HepG2 (cell line): ENCODE results near the gene CFAP70. TPM values are rescaled to one million over a fixed set of nuclear protein-coding genes. Genes with fewer than 3 reads are reported as not detected.
A peak's percentile ranks its signal among the peaks of the same experiment; 100 is the strongest.

Experiments
- ATAC-seq: fragments of 200-7000 bp; cut with Tn5 transposase; 3 replicates; pipeline ENCODE4 v1.9.1; 2020; ENCODE audit warnings: mild to moderate bottlenecking, moderate library complexity
- BruUV-seq: library from RNA; stranded (reverse); fragments of 400-500 nt; replicated peaks from 2 replicates; lab custom pipeline; 2021; lab: Mats Ljungman, UMichigan
- CTCF ChIA-PET: fragments of 300-600 bp; formaldehyde crosslinking; extraction: SDS; loops from one replicate; lab custom pipeline; 2021; ENCODE audit warnings: low total read pairs, inconsistent platforms, low intra/inter-chr PET ratio; lab: Yijun Ruan, JAX
- POLR2A ChIA-PET: fragments of 350-600 bp; sonication (Branson Sonifier 250); formaldehyde crosslinking; loops from one replicate; lab custom pipeline; 2020; ENCODE audit warnings: antibody characterized with exemption, inconsistent platforms; lab: Yijun Ruan, JAX
- DNase-seq: peaks from one replicate; pipeline ENCODE4 v3.0.0-alpha.2; 2015; ENCODE audit warnings: low spot score
- FAIRE-seq: peaks from 3 replicates; lab custom pipeline; 2011; peaks lifted over from hg19 to GRCh38; lab: Jason Lieb, UNC
- H2AFZ ChIP-seq: one replicate; pipeline ENCODE4 v1.6.1; 2011; ENCODE audit warnings: low read length, inconsistent platforms
- H3K27ac ChIP-seq: fragments of 300-600 bp; 3 replicates; pipeline ENCODE4 v1.8.0; 2011; ENCODE audit warnings: mixed run types, mild to moderate bottlenecking, mixed read lengths, low read length, inconsistent platforms; ENCODE audit not compliant: insufficient read depth; ENCODE audit errors: extremely low read length
- H3K27me3 ChIP-seq, 2 experiments: fragments of 200-600 bp in 1 of 2; 2 replicates in 1 of 2; 3 replicates in 1 of 2; pipeline versions ENCODE4 v1.6.0 to v1.8.0; 2011; ENCODE audit warnings: low read length in 2 of 2, mild to moderate bottlenecking in 2 of 2, moderate library complexity in 2 of 2, inconsistent platforms in 1 of 2; ENCODE audit not compliant: insufficient read depth in 2 of 2, control insufficient read depth in 1 of 2
- H3K36me3 ChIP-seq, 2 experiments: fragments of 200-600 bp in 1 of 2; replicated peaks in 1 of 2; 2 replicates in 1 of 2; 3 replicates in 1 of 2; pipeline versions ENCODE4 v1.5.1 to v1.8.0; 2011; ENCODE audit warnings: low read length in 2 of 2, inconsistent platforms in 1 of 2; ENCODE audit not compliant: insufficient read depth in 2 of 2, control insufficient read depth in 1 of 2
- H3K4me1 ChIP-seq: 2 replicates; pipeline ENCODE4 v1.5.1; 2012; ENCODE audit warnings: low read length, inconsistent platforms; ENCODE audit not compliant: insufficient read depth
- H3K4me2 ChIP-seq: 2 replicates; pipeline ENCODE4 v1.6.0; 2011; ENCODE audit warnings: low read depth, low read length, inconsistent platforms
- H3K4me3 ChIP-seq, 3 experiments: fragments of 200-600 bp in 1 of 3; sonication (generic), shearing (Covaris generic) in 1 of 3; replicated peaks in 1 of 3; 2 replicates each; pipeline ENCODE4 v1.5.1; 2011 to 2016; ENCODE audit warnings: low read length in 3 of 3, inconsistent platforms in 2 of 3, low read depth in 2 of 3, mild to moderate bottlenecking in 2 of 3, control low read depth in 1 of 3, mixed read lengths in 1 of 3; ENCODE audit not compliant: insufficient read depth in 1 of 3
- H3K79me2 ChIP-seq: one replicate; pipeline ENCODE4 v1.6.1; 2011; ENCODE audit warnings: low read length, inconsistent platforms; ENCODE audit not compliant: insufficient read depth
- H3K9ac ChIP-seq: 2 replicates; pipeline ENCODE4 v1.6.0; 2011; ENCODE audit warnings: mild to moderate bottlenecking, low read depth, low read length, inconsistent platforms; ENCODE audit not compliant: insufficient read depth
- H3K9me3 ChIP-seq: 2 replicates; pipeline ENCODE4 v1.5.1; 2012; ENCODE audit warnings: mild to moderate bottlenecking, low read length
- H4K20me1 ChIP-seq: 2 replicates; pipeline ENCODE4 v1.6.0; 2011; ENCODE audit warnings: inconsistent platforms, mild to moderate bottlenecking, low read length, moderate library complexity; ENCODE audit not compliant: insufficient read depth
- ATF1 ChIP-seq: IDR thresholded peaks from 2 replicates; pipeline ENCODE4 v1.6.1; 2016; ENCODE audit warnings: mild to moderate bottlenecking, control low read depth
- CC2D1A ChIP-seq: sonication (generic); formaldehyde crosslinking; IDR thresholded peaks from 2 replicates; pipeline ENCODE4 v1.8.1; 2023; ENCODE audit warnings: mild to moderate bottlenecking, missing genetic modification reagents
- FOXK1 ChIP-seq: sonication (generic); formaldehyde crosslinking; IDR thresholded peaks from 2 replicates; pipeline ENCODE4 v1.4.0; 2020; ENCODE audit warnings: low read depth, missing genetic modification reagents, borderline replicate concordance
- GATA4 ChIP-seq: sonication (generic); IDR thresholded peaks from 2 replicates; pipeline ENCODE4 v1.6.1; 2016; ENCODE audit warnings: antibody characterized with exemption, low read depth, borderline replicate concordance
- HBP1 ChIP-seq: IDR thresholded peaks from 2 replicates; pipeline ENCODE4 v1.6.1; 2016; ENCODE audit warnings: low read depth, control low read depth
- HNF4A ChIP-seq: sonication (generic); formaldehyde crosslinking; IDR thresholded peaks from 2 replicates; pipeline ENCODE4 v1.4.0; 2020; ENCODE audit warnings: missing genetic modification reagents
- HOXA9 ChIP-seq: sonication (generic); formaldehyde crosslinking; IDR thresholded peaks from 2 replicates; pipeline ENCODE4 v1.8.1; 2022; ENCODE audit warnings: missing genetic modification reagents, mild to moderate bottlenecking, moderate library complexity, borderline replicate concordance
- IKZF5 ChIP-seq: IDR thresholded peaks from 2 replicates; pipeline ENCODE4 v1.6.1; 2018; ENCODE audit warnings: missing genetic modification reagents, mild to moderate bottlenecking, missing compliant biosample characterization
- MED13 ChIP-seq: sonication (generic); formaldehyde crosslinking; IDR thresholded peaks from 2 replicates; pipeline ENCODE4 v1.5.0; 2020; ENCODE audit warnings: missing genetic modification reagents
- NAIF1 ChIP-seq: sonication (generic); formaldehyde crosslinking; IDR thresholded peaks from 2 replicates; pipeline ENCODE4 v1.5.0; 2020; ENCODE audit warnings: mild to moderate bottlenecking, missing genetic modification reagents, borderline replicate concordance
- NFKB2 ChIP-seq: sonication (generic); formaldehyde crosslinking; IDR thresholded peaks from 2 replicates; pipeline ENCODE4 v1.4.0; 2020; ENCODE audit warnings: missing genetic modification reagents, borderline replicate concordance
- PHB2 ChIP-seq: fragments of 450-650 bp; IDR thresholded peaks from 2 replicates; pipeline ENCODE4 v1.6.1; 2018; ENCODE audit not compliant: partially characterized antibody
- ZNF251 ChIP-seq: sonication (generic); formaldehyde crosslinking; IDR thresholded peaks from 2 replicates; pipeline ENCODE4 v1.9.0; 2021; ENCODE audit warnings: mild to moderate bottlenecking, missing genetic modification reagents
- ZNF281 ChIP-seq: sonication (generic); formaldehyde crosslinking; IDR thresholded peaks from 2 replicates; pipeline ENCODE4 v1.4.0; 2020; ENCODE audit warnings: missing genetic modification reagents, borderline replicate concordance
- ZNF343 ChIP-seq: sonication (generic); formaldehyde crosslinking; IDR thresholded peaks from 2 replicates; pipeline ENCODE4 v1.4.0; 2020; ENCODE audit warnings: mild to moderate bottlenecking, missing genetic modification reagents
- WGBS: methylation state at CpG from one replicate; pipeline ENCODE4 v1.1.6; 2017; ENCODE audit warnings: low lambda C conversion rate; 5-methylcytosine and 5-hydroxymethylcytosine counted together
- in situ Hi-C: cut with HindIII; loops from 2 replicates; pipeline ENCODE4 v1.10.0; 2017; ENCODE audit warnings: low pct_unique_long_range_greater_than_20kb; ENCODE audit not compliant: extremely low pct_ligation_motif_present
- intact Hi-C: fragments of 100-400 bp; cut with micrococcal nuclease; formaldehyde crosslinking; loops from one replicate; pipeline ENCODE4 v1.10.0; 2022; ENCODE audit not compliant: unreplicated experiment
- polyA plus RNA-seq, 8 experiments: library from polyadenylated mRNA; depleted of rRNA in 3 of 8; stranded (reverse) in 7 of 8; unstranded in 1 of 8; fragments of >200 nt; fragmentation: Illumina TruSeq in 4 of 8; extraction: Trizol in 4 of 8; gene quantifications; 2 replicates each; pipeline versions ENCODE4 v1.2.1 to v1.2.3, GENCODE V29; 2011 to 2016; ENCODE audit warnings: low read depth in 4 of 8, missing spikeins in 1 of 8, mixed read lengths in 1 of 8; ENCODE audit not compliant: insufficient read depth in 1 of 8
- total RNA-seq, 5 experiments: library from RNA; depleted of rRNA; stranded (reverse); fragments of >200 nt; fragmentation: Illumina TruSeq; extraction: Trizol; gene quantifications; 2 replicates each; pipeline ENCODE4 v1.2.3, GENCODE V29; 2016; ENCODE audit warnings: low read depth in 1 of 5
- TF ChIP-seq, protein P1 (sequence below): sonication (generic); formaldehyde crosslinking; IDR thresholded peaks from 2 replicates; pipeline ENCODE4 v1.8.1; 2023; ENCODE audit warnings: mild to moderate bottlenecking, missing genetic modification reagents

The CFAP70 gene
- total and polyA plus RNA-seq, 2 of the 13 experiments (the other 11 are each of a cell fraction or from before 2014, with no cell fraction given) = 0.27 to 0.38 TPM

- no TSS peak for BruUV-seq
- Histone ChIP-seq H3K4me1 (peaks cover 50% of the 10 kb centered on the region), H4K20me1 (no peaks in the 10 kb centered on the region), H3K9me3 (no peaks in the 10 kb centered on the region), H3K36me3 (peaks cover 4 to 35% of the 10 kb centered on the region in 2 experiments), H3K27ac (peak within 1 kb of the TSS; percentile 94), H3K79me2 (peaks cover 48% of the 10 kb centered on the region), H3K9ac (peak within 1 kb of the TSS; percentile 81), H2AFZ (no peak within 1 kb of the TSS), H3K4me3 (peak within 1 kb of the TSS; percentile 64 to 97 (median 79)), H3K4me2 (peak within 1 kb of the TSS; percentile 79), H3K27me3 (no peaks in the 10 kb centered on the region; a peak in 1 of 5 replicates)
- FAIRE-seq (no peak), DNase-seq (peak; percentile 87), ATAC-seq (peak; percentile 90)
- CTCF ChIA-PET = no interaction called here
- in situ Hi-C loops (no loop called here), intact Hi-C loops (loop anchor here (2.0 kb wide), 1 partner anchor 78 kb away; the partner anchor contains the start of genes ECD and FAM149B1)
- WGBS = 2% methylated on average over 23 of the region's 78 CpGs
- POLR2A ChIA-PET = interaction anchor here (0.7 to 2.6 kb wide), 12 partner anchors 10 to 892 kb away, joined by 3 to 20 read pairs (median 4); partner anchors contain the start of genes ANXA7, CFAP70, DNAJB12 and ECD
- TF ChIP-seq MED13 (CRISPR knock-in tag) (no peak), ATF1 (CRISPR knock-in tag) (peak; percentile 84), NAIF1 (CRISPR knock-in tag) (peak; percentile 89), GATA4 (0 out of 2 replicates have a peak, but pooled peaks have one; percentile 26), HNF4A (peak; percentile 62), PHB2 (no peak), CC2D1A (CRISPR knock-in tag) (no peak), NFKB2 (peak; percentile 71; the same call in 1 of the 2 replicates), FOXK1 (CRISPR knock-in tag) (peak; percentile 74; the same call in 1 of the 2 replicates), HOXA9 (CRISPR knock-in tag) (peak; percentile 92; the same call in 1 of the 2 replicates), HBP1 (CRISPR knock-in tag) (no peak), IKZF5 (CRISPR knock-in tag) (peak; percentile 88), ZNF281 (no peak), ZNF343 (CRISPR knock-in tag) (peak; percentile 85), ZNF251 (CRISPR knock-in tag) (no peak)
- TF ChIP-seq, protein P1, sequence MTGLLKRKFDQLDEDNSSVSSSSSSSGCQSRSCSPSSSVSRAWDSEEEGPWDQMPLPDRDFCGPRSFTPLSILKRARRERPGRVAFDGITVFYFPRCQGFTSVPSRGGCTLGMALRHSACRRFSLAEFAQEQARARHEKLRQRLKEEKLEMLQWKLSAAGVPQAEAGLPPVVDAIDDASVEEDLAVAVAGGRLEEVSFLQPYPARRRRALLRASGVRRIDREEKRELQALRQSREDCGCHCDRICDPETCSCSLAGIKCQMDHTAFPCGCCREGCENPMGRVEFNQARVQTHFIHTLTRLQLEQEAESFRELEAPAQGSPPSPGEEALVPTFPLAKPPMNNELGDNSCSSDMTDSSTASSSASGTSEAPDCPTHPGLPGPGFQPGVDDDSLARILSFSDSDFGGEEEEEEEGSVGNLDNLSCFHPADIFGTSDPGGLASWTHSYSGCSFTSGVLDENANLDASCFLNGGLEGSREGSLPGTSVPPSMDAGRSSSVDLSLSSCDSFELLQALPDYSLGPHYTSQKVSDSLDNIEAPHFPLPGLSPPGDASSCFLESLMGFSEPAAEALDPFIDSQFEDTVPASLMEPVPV (CRISPR knock-in tag) = peak; percentile 87; the same call in 1 of the 2 replicates
These were observed 111.8 kb downstream of the CFAP70 start, which contains the start of gene DNAJC9 for GRCh38 chr10:73246646-73247508. Gene DNAJC9, minus strand, starts transcription at chr10:73247255. Its CDS starts 66 bp downstream, at chr10:73247189.
